Calu3 (cell line): ENCODE results near the gene MCF2L. TPM values are rescaled to one million over a fixed set of nuclear protein-coding genes. Genes with fewer than 3 reads are reported as not detected.

Experiments
- BruUV-seq: library from RNA; stranded (reverse); fragments of 400-500 nt; replicated peaks from 2 replicates; lab custom pipeline; 2021; lab: Mats Ljungman, UMichigan
- CTCF ChIA-PET: fragments of 300-600 bp; sonication (Branson Sonifier 250); formaldehyde crosslinking; loops from one replicate; lab custom pipeline; 2022; ENCODE audit warnings: antibody characterized with exemption; lab: Charles Lee
- DNase-seq: peaks from one replicate; pipeline ENCODE4 v3.0.0; 2022
- H3K27ac Mint-ChIP-seq: one replicate; pipeline ENCODE4 v1.8.0; 2022; ENCODE audit warnings: mixed read lengths; ENCODE audit not compliant: unreplicated experiment
- H3K27me3 Mint-ChIP-seq: one replicate; pipeline ENCODE4 v1.8.0; 2022; ENCODE audit warnings: mixed read lengths; ENCODE audit not compliant: unreplicated experiment
- H3K36me3 Mint-ChIP-seq: one replicate; pipeline ENCODE4 v1.8.0; 2022; ENCODE audit warnings: mild to moderate bottlenecking, moderate library complexity, mixed read lengths; ENCODE audit not compliant: insufficient read depth, unreplicated experiment
- H3K4me1 Mint-ChIP-seq: one replicate; pipeline ENCODE4 v1.8.0; 2022; ENCODE audit warnings: mild to moderate bottlenecking, low read depth, mixed read lengths; ENCODE audit not compliant: unreplicated experiment
- H3K4me3 Mint-ChIP-seq: one replicate; pipeline ENCODE4 v1.8.0; 2022; ENCODE audit warnings: mild to moderate bottlenecking, low read depth, moderate library complexity, mixed read lengths; ENCODE audit not compliant: unreplicated experiment
- H3K9me3 Mint-ChIP-seq: one replicate; pipeline ENCODE4 v1.8.0; 2022; ENCODE audit warnings: low read depth, mixed read lengths; ENCODE audit not compliant: unreplicated experiment
- CTCF ChIP-seq: fragments of 200-600 bp; IDR thresholded peaks from one replicate; pipeline ENCODE4 v1.8.0; 2022; ENCODE audit warnings: antibody characterized with exemption; ENCODE audit not compliant: unreplicated experiment
- intact Hi-C: fragments of 100-400 bp; cut with micrococcal nuclease; formaldehyde crosslinking; loops from one replicate; pipeline ENCODE4 v1.10.0; 2022; ENCODE audit not compliant: unreplicated experiment
- total RNA-seq: library from RNA; stranded (reverse); gene quantifications from 2 replicates; pipeline ENCODE4 v1.2.3, GENCODE V29; 2022

The MCF2L gene
- total RNA-seq, 1 experiment from 2014 or later = 12.9 TPM

DNA sequence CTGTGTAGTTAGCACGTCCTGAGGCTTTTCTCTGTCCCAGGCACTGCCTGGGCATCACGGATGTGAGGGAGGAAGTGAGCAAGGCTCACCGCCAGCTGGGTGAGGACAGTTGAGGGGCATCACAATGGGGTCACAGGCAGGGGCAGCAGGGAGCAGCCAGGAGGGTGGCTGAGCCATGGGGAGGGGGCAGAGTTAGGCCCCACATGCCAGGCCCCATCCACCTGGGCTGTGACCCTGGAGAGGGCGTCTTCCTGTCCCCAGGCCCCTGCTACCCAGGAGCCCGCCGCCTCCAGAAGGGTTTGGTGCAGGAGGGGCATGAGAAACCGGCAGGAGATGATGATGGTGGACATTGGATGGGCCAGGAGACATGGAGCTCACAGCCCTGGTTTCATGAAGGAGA is 79.8 kb downstream of the MCF2L start:
- Mint-ChIP-seq H3K36me3 (no peaks in the 10 kb centered on the region), H3K9me3 (no peaks in the 10 kb centered on the region), H3K4me3 (no peak overlapping the region), H3K27ac (no peak overlapping the region), H3K4me1 (no peaks in the 10 kb centered on the region), H3K27me3 (no peaks in the 10 kb centered on the region)
- no TSS peak for BruUV-seq
- intact Hi-C loops = no loop called here
- no peak for TF ChIP-seq CTCF
- CTCF ChIA-PET = no interaction called here
- no peak for DNase-seq

GRCh38 chr13:113049521-113049941 is 80.5 kb downstream of the MCF2L start:
- no peak overlapping the region for H3K4me3 Mint-ChIP-seq
- CTCF ChIA-PET = no interaction called here
- H3K27me3 Mint-ChIP-seq = no peaks in the 10 kb centered on the region
- H3K9me3 Mint-ChIP-seq = no peaks in the 10 kb centered on the region
- no TSS peak for BruUV-seq
- intact Hi-C loops = no loop called here
- no peaks in the 10 kb centered on the region for H3K4me1 Mint-ChIP-seq
- H3K27ac Mint-ChIP-seq = no peak overlapping the region
- TF ChIP-seq CTCF = no peak
- no peaks in the 10 kb centered on the region for H3K36me3 Mint-ChIP-seq
- DNase-seq = no peak

- intact Hi-C loops = no loop called here
- Mint-ChIP-seq H3K9me3 (no peaks in the 10 kb centered on the region), H3K27ac (no peak overlapping the region), H3K27me3 (no peaks in the 10 kb centered on the region), H3K4me1 (no peaks in the 10 kb centered on the region), H3K36me3 (no peaks in the 10 kb centered on the region), H3K4me3 (no peak overlapping the region)
- no peak for DNase-seq
- BruUV-seq = no TSS peak
- no peak for TF ChIP-seq CTCF
- CTCF ChIA-PET = no interaction called here
Observed at GRCh38 chr13:113049981-113050380, 81.0 kb downstream of the MCF2L start.

DNA sequence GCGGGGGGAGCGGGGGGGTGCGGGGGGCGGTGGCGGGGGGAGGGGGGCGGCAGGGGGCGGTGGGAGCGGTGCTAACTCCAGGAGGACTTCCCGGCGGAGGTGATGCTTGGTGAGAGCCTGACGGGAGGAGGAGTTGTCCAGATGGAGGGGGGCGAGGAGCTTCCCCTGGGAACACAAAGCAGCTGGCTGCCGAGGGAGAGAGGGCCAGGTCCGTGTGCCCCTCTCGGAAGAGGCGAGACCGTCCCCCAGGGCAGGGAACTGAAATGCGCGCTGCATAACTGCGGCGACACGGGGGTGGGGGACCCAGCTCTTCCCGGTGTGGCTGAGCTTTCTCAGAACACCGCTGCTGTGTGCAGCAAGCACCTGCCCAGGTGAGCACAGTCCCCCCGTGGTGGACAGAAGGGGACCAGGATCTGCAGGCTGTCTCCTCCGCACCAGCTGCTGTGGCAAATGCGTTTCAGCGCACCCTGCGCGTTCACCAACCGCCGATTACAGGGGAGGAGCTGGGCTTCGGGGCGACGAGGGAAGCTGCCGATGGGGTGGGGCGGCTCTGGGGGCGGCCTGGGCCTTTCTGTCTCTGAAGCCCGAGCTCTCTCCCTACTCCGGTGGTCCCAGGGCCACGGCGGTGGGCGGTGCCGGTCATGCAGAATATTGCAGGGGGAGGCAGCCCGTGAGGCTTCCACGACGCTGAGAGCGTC is 81.9 kb downstream of the MCF2L start:
- CTCF ChIA-PET = interaction anchor here (0.5 kb wide), 1 partner anchor 219 kb away, joined by 3 read pairs; no protein-coding TSS in a partner anchor
- DNase-seq = no peak
- Mint-ChIP-seq H3K27me3 (no peaks in the 10 kb centered on the region), H3K27ac (no peak overlapping the region), H3K4me1 (no peaks in the 10 kb centered on the region), H3K4me3 (no peak overlapping the region), H3K9me3 (no peaks in the 10 kb centered on the region), H3K36me3 (no peaks in the 10 kb centered on the region)
- intact Hi-C loops = no loop called here
- no TSS peak for BruUV-seq
- no peak for TF ChIP-seq CTCF
